Activated B cell treated with CpG ODN at 0.5 μM for 24 hours (primary cell): ENCODE measurements around the gene FUT1. TPM values are rescaled to one million over a fixed set of nuclear protein-coding genes. Genes with fewer than 3 reads are reported as not detected.
"Not testable (repeated sequence)": the region's sequence is repeated elsewhere in the genome, so short reads cannot be mapped to it uniquely, and the experiment has no call there.

ENCODE experiments used
- ATAC-seq: fragments of 200-7000 bp; cut with Tn5 transposase; one replicate; pipeline ENCODE4 v1.10.0; 2021; ENCODE audit warnings: low read depth, mild to moderate bottlenecking, moderate library complexity
- CTCF ChIA-PET: fragments of 350-600 bp; sonication (Branson Sonifier 250); formaldehyde crosslinking; loops from one replicate; lab custom pipeline; 2021; ENCODE audit warnings: antibody characterized with exemption; lab: Charles Lee
- POLR2A ChIA-PET: fragments of 350-600 bp; sonication (Branson Sonifier 250); formaldehyde crosslinking; loops from one replicate; lab custom pipeline; 2021; ENCODE audit warnings: antibody characterized with exemption; lab: Charles Lee
- DNase-seq: peaks from one replicate; pipeline ENCODE4 v3.0.0; 2022
- H3K27ac Mint-ChIP-seq: one replicate; pipeline ENCODE4 v1.8.0; 2020; ENCODE audit warnings: mixed read lengths
- H3K27me3 Mint-ChIP-seq: one replicate; pipeline ENCODE4 v1.8.0; 2021; ENCODE audit warnings: mixed read lengths
- H3K36me3 Mint-ChIP-seq: one replicate; pipeline ENCODE4 v1.8.0; 2021; ENCODE audit warnings: low read depth, mixed read lengths
- H3K4me1 Mint-ChIP-seq: one replicate; pipeline ENCODE4 v1.8.0; 2021; ENCODE audit warnings: mixed read lengths
- H3K4me3 Mint-ChIP-seq: one replicate; pipeline ENCODE4 v1.8.0; 2020; ENCODE audit warnings: mild to moderate bottlenecking, mixed read lengths
- H3K9me3 Mint-ChIP-seq: one replicate; pipeline ENCODE4 v1.8.0; 2020; ENCODE audit warnings: mixed read lengths
- CTCF ChIP-seq: fragments of 200-600 bp; IDR thresholded peaks from one replicate; pipeline ENCODE4 v1.8.0; 2022; ENCODE audit warnings: antibody characterized with exemption, mild to moderate bottlenecking
- intact Hi-C: fragments of 100-400 bp; cut with micrococcal nuclease; formaldehyde crosslinking; loops from one replicate; pipeline ENCODE4 v1.15.1; 2024
- total RNA-seq: library from RNA; stranded (reverse); gene quantifications from 2 replicates; pipeline ENCODE4 v1.2.3, GENCODE V29; 2022

Gene FUT1
- total RNA-seq, 1 donor from 2014 or later = not detected

- H3K36me3 Mint-ChIP-seq = no peaks in the 10 kb centered on the region
- TF ChIP-seq CTCF = no peak
- no peak overlapping the region for H3K4me3 Mint-ChIP-seq
- no peaks in the 10 kb centered on the region for H3K4me1 Mint-ChIP-seq
- ATAC-seq = no peak
- intact Hi-C loops = no loop called here
- ChIA-PET POLR2A (interaction anchor here (0.6 kb wide), 1 partner anchor 54 kb away, joined by 3 read pairs; no protein-coding TSS in a partner anchor), CTCF (no interaction called here)
- DNase-seq = no peak
- H3K9me3 Mint-ChIP-seq = no peaks in the 10 kb centered on the region
- peaks cover 27% of the 10 kb centered on the region for H3K27me3 Mint-ChIP-seq
- H3K27ac Mint-ChIP-seq = no peak overlapping the region
These were observed 17.8 kb upstream of the FUT1 start for GRCh38 chr19:48770266-48770665.

GRCh38 chr19:48768994-48769713, 16.7 kb upstream of the FUT1 start:
- no peak for ATAC-seq
- Mint-ChIP-seq H3K9me3 (no peaks in the 10 kb centered on the region), H3K36me3 (no peaks in the 10 kb centered on the region), H3K27me3 (peaks cover 27% of the 10 kb centered on the region), H3K4me3 (no peak overlapping the region), H3K27ac (no peak overlapping the region), H3K4me1 (no peaks in the 10 kb centered on the region)
- DNase-seq = no peak
- CTCF ChIA-PET = no interaction called here
- POLR2A ChIA-PET = interaction anchor here (0.6 kb wide), 1 partner anchor 55 kb away, joined by 3 read pairs; no protein-coding TSS in a partner anchor
- no peak for TF ChIP-seq CTCF
- intact Hi-C loops = no loop called here

GRCh38 chr19:48768171-48768753, 15.8 kb upstream of the FUT1 start:
- H3K36me3 Mint-ChIP-seq, intact Hi-C loops, H3K4me3 Mint-ChIP-seq, H3K9me3 Mint-ChIP-seq, CTCF ChIA-PET, POLR2A ChIA-PET, ATAC-seq, DNase-seq, H3K27ac Mint-ChIP-seq, H3K4me1 Mint-ChIP-seq: not testable (repeated sequence)
- peaks cover 27% of the 10 kb centered on the region for H3K27me3 Mint-ChIP-seq

GRCh38 chr19:48765816-48766215, 13.4 kb upstream of the FUT1 start:
- CTCF ChIA-PET, DNase-seq, H3K4me3 Mint-ChIP-seq, H3K36me3 Mint-ChIP-seq, H3K27ac Mint-ChIP-seq, POLR2A ChIA-PET, intact Hi-C loops, ATAC-seq, H3K4me1 Mint-ChIP-seq, H3K9me3 Mint-ChIP-seq: not testable (repeated sequence)
- peaks cover 30% of the 10 kb centered on the region for H3K27me3 Mint-ChIP-seq

- Mint-ChIP-seq H3K27me3 (peaks cover 18% of the 10 kb centered on the region), H3K9me3 (no peaks in the 10 kb centered on the region), H3K4me1 (peaks cover 3% of the 10 kb centered on the region), H3K27ac (no peak overlapping the region), H3K4me3 (no peak overlapping the region), H3K36me3 (no peaks in the 10 kb centered on the region)
- no peak for TF ChIP-seq CTCF
- POLR2A ChIA-PET = interaction anchor here (0.6 kb wide), 1 partner anchor 60 kb away, joined by 4 read pairs; no protein-coding TSS in a partner anchor
- CTCF ChIA-PET = no interaction called here
- no peak for ATAC-seq
- intact Hi-C loops = no loop called here
- no peak for DNase-seq
These were observed 8.2 kb upstream of the FUT1 start for GRCh38 chr19:48760504-48761205.

GRCh38 chr19:48757741-48758144, 5.3 kb upstream of the FUT1 start:
- no peak for TF ChIP-seq CTCF
- ATAC-seq (no peak), DNase-seq (no peak)
- peaks cover 37% of the 10 kb centered on the region for H3K27me3 Mint-ChIP-seq
- no peak overlapping the region for H3K27ac Mint-ChIP-seq
- peaks cover 9% of the 10 kb centered on the region for H3K4me1 Mint-ChIP-seq
- no peaks in the 10 kb centered on the region for H3K36me3 Mint-ChIP-seq
- intact Hi-C loops = no loop called here
- H3K4me3 Mint-ChIP-seq = no peak overlapping the region
- ChIA-PET POLR2A (no interaction called here), CTCF (no interaction called here)
- H3K9me3 Mint-ChIP-seq = no peaks in the 10 kb centered on the region
